ENCODE measurements around the gene NPAS3.

NPAS3 gene

DNA sequence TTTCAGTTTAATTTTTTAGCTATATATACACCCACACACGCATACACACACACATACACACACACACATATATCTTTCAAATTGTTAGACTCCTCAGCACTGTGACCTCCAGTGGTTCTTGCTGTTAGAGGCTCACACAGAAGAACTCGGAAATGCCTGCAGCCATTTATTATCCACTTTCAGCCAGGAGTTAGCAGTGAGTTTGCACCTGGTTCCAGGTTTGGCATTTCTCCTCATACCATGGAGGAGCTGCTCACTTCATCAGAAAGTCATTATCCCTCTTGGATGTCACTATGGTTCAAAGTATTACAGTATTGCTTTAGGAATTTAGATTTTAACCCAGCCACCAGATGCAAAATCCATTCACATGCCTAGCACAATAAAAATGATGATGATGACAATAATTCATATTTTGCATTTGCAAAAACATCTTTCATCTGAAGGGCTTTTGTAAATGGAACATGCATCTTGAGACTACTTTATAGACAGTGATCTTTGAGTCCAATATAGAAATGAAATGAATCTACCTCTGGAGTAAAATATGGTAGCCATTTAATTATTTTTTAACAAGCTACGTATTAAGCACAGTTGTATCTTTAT, 42.3 kb downstream of the NPAS3 start:
- no peak for DNase-seq (ENCODE audit: low read depth, low spot score)
- Histone ChIP-seq H3K27ac (ENCODE audit: low read length) (no peak overlapping the region), H3K36me3 (ENCODE audit: control insufficient read depth, insufficient read depth, low read length) (no peaks in the 10 kb centered on the region), H3K4me1 (ENCODE audit: control insufficient read depth, insufficient read depth, low read length) (no peaks in the 10 kb centered on the region), H3K9me3 (ENCODE audit: control insufficient read depth, insufficient read depth, low read length) (no peaks in the 10 kb centered on the region), H3K27me3 (ENCODE audit: control insufficient read depth, insufficient read depth, low read length) (no peaks in the 10 kb centered on the region), H3K4me3 (ENCODE audit: low read length) (no peak overlapping the region)
- no CpG with 5 or more reads among the region's 3 CpGs for WGBS (ENCODE audit: insufficient coverage, insufficient read length)

DNA sequence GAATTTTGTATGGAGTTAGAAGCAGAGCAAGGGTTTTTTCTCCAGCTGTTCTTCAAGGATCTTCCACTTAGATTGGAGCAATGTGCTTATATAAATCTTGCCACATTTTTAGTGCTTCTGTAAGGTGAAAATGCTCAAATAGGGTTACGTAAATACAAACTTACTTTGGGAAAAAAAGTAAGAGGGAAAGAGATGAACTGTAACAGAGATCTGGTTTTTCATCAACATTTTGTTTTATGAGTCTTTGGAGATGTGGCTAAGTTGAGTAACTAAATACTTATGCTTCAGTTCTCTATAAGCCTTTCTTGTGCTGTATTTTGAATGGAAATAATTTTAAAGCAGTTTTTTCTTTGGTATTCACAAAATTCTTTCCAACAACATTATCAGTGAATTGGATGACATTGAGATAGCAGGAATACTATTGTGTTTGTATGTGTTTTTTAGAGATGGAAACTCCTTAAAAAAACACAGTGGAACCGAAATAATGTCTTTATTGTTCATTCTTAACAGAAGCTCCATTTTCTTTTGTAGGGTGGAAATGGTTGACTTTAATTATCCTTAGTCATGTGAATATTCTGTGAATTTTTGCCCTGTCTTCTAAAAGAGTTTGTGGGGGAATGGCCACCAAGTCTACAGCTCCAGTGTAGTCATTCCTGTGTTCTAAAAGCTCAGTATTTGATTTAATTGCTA, 45.7 kb downstream of the NPAS3 start:
- no peaks in the 10 kb centered on the region for H3K36me3 ChIP-seq (ENCODE audit: control insufficient read depth, insufficient read depth, low read length)
- H3K9me3 ChIP-seq (ENCODE audit: control insufficient read depth, insufficient read depth, low read length): no peaks in the 10 kb centered on the region
- H3K27ac ChIP-seq (ENCODE audit: low read length): no peak overlapping the region
- WGBS (ENCODE audit: insufficient coverage, insufficient read length): no CpG with 5 or more reads among the region's 2 CpGs
- no peaks in the 10 kb centered on the region for H3K27me3 ChIP-seq (ENCODE audit: control insufficient read depth, insufficient read depth, low read length)
- no peak overlapping the region for H3K4me3 ChIP-seq (ENCODE audit: low read length)
- H3K4me1 ChIP-seq (ENCODE audit: control insufficient read depth, insufficient read depth, low read length): no peaks in the 10 kb centered on the region
- DNase-seq (ENCODE audit: low read depth, low spot score): no peak

DNA sequence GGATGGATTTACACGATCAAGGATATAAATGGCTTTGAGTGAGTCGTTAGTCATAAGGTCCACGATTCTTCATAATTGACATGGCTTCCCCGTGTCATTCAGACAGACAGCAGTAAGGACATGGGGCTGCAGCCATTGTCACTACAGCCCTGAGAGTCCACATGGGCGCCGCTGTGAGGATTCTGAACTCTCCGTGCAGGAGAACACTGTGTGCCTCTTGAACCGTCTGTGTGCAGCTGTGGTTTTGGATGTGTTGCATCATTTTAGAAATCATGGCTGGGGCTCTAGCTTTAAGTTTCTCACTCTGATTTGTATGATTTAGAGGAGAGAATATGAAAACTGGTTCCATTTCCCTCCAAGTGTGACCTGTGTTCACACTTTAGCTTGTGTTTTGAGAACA, 47.2 kb downstream of the NPAS3 start:
- no peak for DNase-seq (ENCODE audit: low read depth, low spot score)
- Histone ChIP-seq H3K27ac (ENCODE audit: low read length) (no peak overlapping the region), H3K27me3 (ENCODE audit: control insufficient read depth, insufficient read depth, low read length) (no peaks in the 10 kb centered on the region), H3K36me3 (ENCODE audit: control insufficient read depth, insufficient read depth, low read length) (no peaks in the 10 kb centered on the region), H3K4me1 (ENCODE audit: control insufficient read depth, insufficient read depth, low read length) (no peaks in the 10 kb centered on the region), H3K4me3 (ENCODE audit: low read length) (no peak overlapping the region), H3K9me3 (ENCODE audit: control insufficient read depth, insufficient read depth, low read length) (no peaks in the 10 kb centered on the region)
- WGBS (ENCODE audit: insufficient coverage, insufficient read length): no CpG with 5 or more reads among the region's 8 CpGs

DNA sequence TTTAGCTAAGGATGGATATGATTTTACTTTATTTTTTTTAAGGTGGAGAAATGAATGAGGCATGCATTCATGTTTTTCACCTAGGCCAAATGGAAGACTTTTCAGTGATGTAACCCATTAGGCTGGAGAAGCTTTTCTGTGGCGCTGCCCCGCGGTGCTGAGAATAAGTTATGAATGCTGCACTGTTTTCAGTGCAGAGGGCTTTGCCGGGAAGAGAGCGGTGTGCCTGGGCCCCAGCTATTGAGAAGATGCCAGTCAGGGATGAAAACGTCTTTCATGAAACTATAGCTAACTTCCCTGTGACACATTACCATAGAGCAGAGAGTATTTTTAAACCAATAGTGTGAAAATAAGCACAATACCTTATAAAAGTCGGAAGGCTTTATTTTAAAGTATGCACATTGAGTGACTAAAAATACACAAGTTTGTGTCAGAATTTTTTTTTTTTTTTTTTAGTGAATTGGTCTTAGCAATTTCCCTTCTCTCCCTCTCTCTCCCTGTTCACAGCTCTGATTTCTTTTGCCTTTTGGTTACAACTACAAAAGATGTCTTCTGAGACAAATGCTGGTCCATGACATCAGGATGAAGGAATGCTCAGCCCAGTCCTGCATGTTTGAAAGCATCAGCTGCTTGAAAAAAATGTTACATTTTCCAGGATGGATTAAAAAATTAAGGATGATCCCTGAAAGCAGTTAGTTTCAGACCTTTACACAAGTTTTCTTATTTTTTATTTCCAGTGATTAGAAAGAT, 48.3 kb downstream of the NPAS3 start:
- H3K9me3 ChIP-seq (ENCODE audit: control insufficient read depth, insufficient read depth, low read length): no peaks in the 10 kb centered on the region
- no peak overlapping the region for H3K27ac ChIP-seq (ENCODE audit: low read length)
- no peaks in the 10 kb centered on the region for H3K36me3 ChIP-seq (ENCODE audit: control insufficient read depth, insufficient read depth, low read length)
- no peak for DNase-seq (ENCODE audit: low read depth, low spot score)
- no CpG with 5 or more reads among the region's 7 CpGs for WGBS (ENCODE audit: insufficient coverage, insufficient read length)
- no peak overlapping the region for H3K4me3 ChIP-seq (ENCODE audit: low read length)
- H3K27me3 ChIP-seq (ENCODE audit: control insufficient read depth, insufficient read depth, low read length): no peaks in the 10 kb centered on the region
- no peaks in the 10 kb centered on the region for H3K4me1 ChIP-seq (ENCODE audit: control insufficient read depth, insufficient read depth, low read length)

DNA sequence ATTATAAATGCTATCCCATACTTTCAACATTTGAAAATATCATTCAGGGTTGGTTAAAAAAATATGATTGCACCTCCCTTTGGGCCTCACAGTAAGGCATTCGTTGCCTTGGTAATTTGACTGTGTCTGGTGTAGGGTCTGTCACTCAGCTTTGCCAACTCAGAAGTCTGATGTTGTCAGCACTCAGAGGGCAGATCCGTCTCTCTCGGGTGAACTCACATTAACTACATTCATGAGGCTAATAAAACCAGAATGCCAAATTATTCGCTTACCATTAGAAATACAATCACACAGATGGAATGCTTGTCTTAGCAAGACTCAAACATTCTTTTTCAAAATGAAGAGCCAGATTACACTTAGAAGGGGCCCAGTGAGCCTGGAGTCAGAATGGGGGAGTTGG, 53.0 kb downstream of the NPAS3 start:
- WGBS (ENCODE audit: insufficient coverage, insufficient read length): no CpG with 5 or more reads among the region's 4 CpGs
- no peak overlapping the region for H3K27ac ChIP-seq (ENCODE audit: low read length)
- H3K4me1 ChIP-seq (ENCODE audit: control insufficient read depth, insufficient read depth, low read length): no peaks in the 10 kb centered on the region
- no peaks in the 10 kb centered on the region for H3K9me3 ChIP-seq (ENCODE audit: control insufficient read depth, insufficient read depth, low read length)
- no peak overlapping the region for H3K4me3 ChIP-seq (ENCODE audit: low read length)
- no peaks in the 10 kb centered on the region for H3K36me3 ChIP-seq (ENCODE audit: control insufficient read depth, insufficient read depth, low read length)
- H3K27me3 ChIP-seq (ENCODE audit: control insufficient read depth, insufficient read depth, low read length): no peaks in the 10 kb centered on the region
- no peak for DNase-seq (ENCODE audit: low read depth, low spot score)

DNA sequence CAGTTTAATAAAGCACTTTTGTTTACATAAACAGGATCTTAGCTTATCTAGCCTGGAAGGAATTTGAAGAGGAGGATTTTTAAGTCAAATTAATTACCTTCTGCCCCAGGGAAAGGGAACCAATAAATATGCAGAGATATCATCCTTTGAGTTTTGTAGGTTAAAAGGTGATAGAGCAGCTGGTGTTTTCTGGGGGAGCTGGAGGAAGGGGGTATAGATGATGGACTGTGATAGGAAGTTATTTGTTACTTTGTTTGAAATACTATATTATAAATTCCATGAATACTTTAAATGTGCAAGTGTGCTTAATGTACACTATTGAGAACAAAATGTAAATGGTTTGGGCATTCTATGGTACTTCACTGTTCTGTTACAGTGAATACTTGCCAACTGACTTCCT, 55.2 kb downstream of the NPAS3 start:
- Histone ChIP-seq H3K27me3 (ENCODE audit: control insufficient read depth, insufficient read depth, low read length) (no peaks in the 10 kb centered on the region), H3K9me3 (ENCODE audit: control insufficient read depth, insufficient read depth, low read length) (no peaks in the 10 kb centered on the region), H3K4me3 (ENCODE audit: low read length) (no peak overlapping the region), H3K36me3 (ENCODE audit: control insufficient read depth, insufficient read depth, low read length) (no peaks in the 10 kb centered on the region), H3K4me1 (ENCODE audit: control insufficient read depth, insufficient read depth, low read length) (no peaks in the 10 kb centered on the region), H3K27ac (ENCODE audit: low read length) (no peak overlapping the region)
- DNase-seq (ENCODE audit: low read depth, low spot score): no peak

DNA sequence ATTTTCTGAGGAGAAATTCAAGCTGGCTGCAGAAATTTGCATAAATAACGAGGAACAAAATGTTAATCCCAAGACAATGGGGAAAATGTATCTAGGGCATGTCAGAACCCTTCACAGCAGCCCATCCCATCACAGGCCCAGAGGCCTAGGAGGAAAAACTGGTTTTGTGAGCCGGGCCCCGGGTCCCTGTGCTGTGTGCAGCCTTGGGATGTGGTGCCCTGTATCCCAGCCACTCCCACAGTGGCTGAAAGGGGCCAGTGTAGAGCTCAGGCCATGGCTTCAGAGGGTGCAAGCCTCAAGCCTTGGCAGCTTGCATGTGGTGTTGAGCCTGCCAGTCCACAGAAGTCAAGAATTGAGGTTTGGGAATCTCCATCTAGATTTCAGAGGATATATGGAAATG, 57.7 kb downstream of the NPAS3 start:
- Histone ChIP-seq H3K36me3 (ENCODE audit: control insufficient read depth, insufficient read depth, low read length) (no peaks in the 10 kb centered on the region), H3K4me1 (ENCODE audit: control insufficient read depth, insufficient read depth, low read length) (no peaks in the 10 kb centered on the region), H3K4me3 (ENCODE audit: low read length) (no peak overlapping the region), H3K9me3 (ENCODE audit: control insufficient read depth, insufficient read depth, low read length) (no peaks in the 10 kb centered on the region), H3K27ac (ENCODE audit: low read length) (no peak overlapping the region), H3K27me3 (ENCODE audit: control insufficient read depth, insufficient read depth, low read length) (no peaks in the 10 kb centered on the region)
- no peak for DNase-seq (ENCODE audit: low read depth, low spot score)
- no CpG with 5 or more reads among the region's 3 CpGs for WGBS (ENCODE audit: insufficient coverage, insufficient read length)

DNA sequence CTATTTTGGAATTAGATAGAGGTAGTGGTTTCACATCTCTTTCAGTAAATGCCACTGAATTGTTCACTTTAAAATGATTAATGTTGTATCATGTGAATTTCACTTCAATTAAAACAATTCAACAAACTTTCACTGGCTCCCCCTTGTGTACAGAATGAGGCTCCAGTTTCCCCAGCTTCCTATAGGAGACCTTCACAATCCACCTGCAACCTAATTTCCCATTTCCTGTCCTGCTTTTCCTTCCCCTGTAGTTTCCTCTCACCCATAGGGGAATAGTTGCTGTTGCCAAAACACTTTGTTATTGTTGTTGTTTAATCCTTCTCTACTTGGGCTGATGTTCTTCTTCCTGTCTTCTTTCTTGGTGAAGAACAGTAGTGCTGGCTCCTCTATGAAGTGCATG, 59.8 kb downstream of the NPAS3 start:
- Histone ChIP-seq H3K27ac (ENCODE audit: low read length) (no peak overlapping the region), H3K4me1 (ENCODE audit: control insufficient read depth, insufficient read depth, low read length) (no peaks in the 10 kb centered on the region), H3K36me3 (ENCODE audit: control insufficient read depth, insufficient read depth, low read length) (no peaks in the 10 kb centered on the region), H3K27me3 (ENCODE audit: control insufficient read depth, insufficient read depth, low read length) (no peaks in the 10 kb centered on the region), H3K4me3 (ENCODE audit: low read length) (no peak overlapping the region), H3K9me3 (ENCODE audit: control insufficient read depth, insufficient read depth, low read length) (no peaks in the 10 kb centered on the region)
- DNase-seq (ENCODE audit: low read depth, low spot score): no peak

DNA sequence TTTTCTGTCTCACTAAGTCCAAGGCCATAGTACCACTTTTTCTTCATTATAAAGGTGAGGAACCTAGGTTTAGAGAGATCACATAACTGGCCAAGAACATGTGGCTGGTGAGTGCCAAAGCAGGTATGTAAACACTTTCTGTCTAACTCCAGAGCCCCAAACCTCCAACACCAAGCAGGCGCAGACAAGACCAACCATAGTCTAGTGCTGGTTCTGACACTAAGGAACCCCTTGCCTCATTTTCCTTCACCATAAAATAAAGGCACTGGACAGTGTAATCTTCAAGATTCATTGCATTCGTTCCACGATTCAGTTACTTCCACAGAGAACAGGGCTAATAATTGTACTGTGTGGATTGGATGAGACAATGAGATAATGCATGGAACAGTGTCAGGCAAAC, 71.0 kb downstream of the NPAS3 start:
- Histone ChIP-seq H3K27me3 (ENCODE audit: control insufficient read depth, insufficient read depth, low read length) (no peaks in the 10 kb centered on the region), H3K4me1 (ENCODE audit: control insufficient read depth, insufficient read depth, low read length) (no peaks in the 10 kb centered on the region), H3K27ac (ENCODE audit: low read length) (no peak overlapping the region), H3K36me3 (ENCODE audit: control insufficient read depth, insufficient read depth, low read length) (no peaks in the 10 kb centered on the region), H3K9me3 (ENCODE audit: control insufficient read depth, insufficient read depth, low read length) (no peaks in the 10 kb centered on the region), H3K4me3 (ENCODE audit: low read length) (no peak overlapping the region)
- WGBS (ENCODE audit: insufficient coverage, insufficient read length): no CpG with 5 or more reads among the region's 3 CpGs
- DNase-seq (ENCODE audit: low read depth, low spot score): no peak

DNA sequence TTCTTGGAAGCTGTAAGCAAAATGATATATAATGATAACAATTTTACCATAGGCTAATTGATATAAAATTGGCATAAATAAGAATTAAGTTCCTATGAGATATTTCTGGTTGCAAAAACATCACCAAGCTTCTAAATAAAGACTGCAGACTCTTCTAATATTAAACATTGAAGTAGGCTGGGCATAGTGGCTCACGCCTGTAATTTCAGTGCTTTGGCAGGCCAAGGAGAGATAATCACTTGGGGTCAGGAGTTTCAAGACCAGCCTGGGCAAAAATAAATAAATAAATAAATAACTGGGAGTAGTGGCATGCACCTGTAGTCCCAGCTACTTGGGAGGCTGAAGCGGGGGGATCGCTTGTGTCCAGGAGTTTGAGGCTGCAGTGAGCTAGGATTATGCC, 71.8 kb downstream of the NPAS3 start:
- H3K4me1 ChIP-seq (ENCODE audit: control insufficient read depth, insufficient read depth, low read length): no peaks in the 10 kb centered on the region
- H3K36me3 ChIP-seq (ENCODE audit: control insufficient read depth, insufficient read depth, low read length): no peaks in the 10 kb centered on the region
- H3K27ac ChIP-seq (ENCODE audit: low read length): no peak overlapping the region
- no peak for DNase-seq (ENCODE audit: low read depth, low spot score)
- H3K9me3 ChIP-seq (ENCODE audit: control insufficient read depth, insufficient read depth, low read length): no peaks in the 10 kb centered on the region
- H3K27me3 ChIP-seq (ENCODE audit: control insufficient read depth, insufficient read depth, low read length): no peaks in the 10 kb centered on the region
- WGBS (ENCODE audit: insufficient coverage, insufficient read length): no CpG with 5 or more reads among the region's 3 CpGs
- H3K4me3 ChIP-seq (ENCODE audit: low read length): no peak overlapping the region

DNA sequence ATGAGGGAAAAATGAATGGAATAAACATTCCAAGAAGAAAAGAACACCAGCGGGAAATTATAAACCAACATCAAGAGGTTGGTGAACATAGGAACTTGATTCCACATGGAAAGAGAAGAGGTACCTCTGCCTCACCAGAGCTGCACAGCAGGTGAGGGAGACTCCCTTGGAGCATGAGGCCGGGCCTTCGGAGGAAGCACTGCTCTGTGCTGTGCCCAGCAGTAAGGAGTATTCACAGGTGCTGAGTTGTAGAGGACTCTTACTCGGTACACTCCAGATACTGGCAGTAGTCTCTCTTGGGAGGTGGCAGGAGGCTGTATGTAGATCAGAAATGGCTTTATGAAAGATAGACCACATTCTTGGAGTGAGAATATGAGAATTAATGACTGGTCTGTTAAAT, 76.0 kb downstream of the NPAS3 start:
- Histone ChIP-seq H3K27me3 (ENCODE audit: control insufficient read depth, insufficient read depth, low read length) (no peaks in the 10 kb centered on the region), H3K27ac (ENCODE audit: low read length) (no peak overlapping the region), H3K36me3 (ENCODE audit: control insufficient read depth, insufficient read depth, low read length) (no peaks in the 10 kb centered on the region), H3K4me3 (ENCODE audit: low read length) (no peak overlapping the region), H3K9me3 (ENCODE audit: control insufficient read depth, insufficient read depth, low read length) (no peaks in the 10 kb centered on the region), H3K4me1 (ENCODE audit: control insufficient read depth, insufficient read depth, low read length) (no peaks in the 10 kb centered on the region)
- WGBS (ENCODE audit: insufficient coverage, insufficient read length): no CpG with 5 or more reads among the region's 4 CpGs
- no peak for DNase-seq (ENCODE audit: low read depth, low spot score)
